Measurements from ENCODE around the gene GDF11.
A peak's percentile ranks its signal among the peaks of the same experiment; 100 is the strongest.

The GDF11 gene

DNA sequence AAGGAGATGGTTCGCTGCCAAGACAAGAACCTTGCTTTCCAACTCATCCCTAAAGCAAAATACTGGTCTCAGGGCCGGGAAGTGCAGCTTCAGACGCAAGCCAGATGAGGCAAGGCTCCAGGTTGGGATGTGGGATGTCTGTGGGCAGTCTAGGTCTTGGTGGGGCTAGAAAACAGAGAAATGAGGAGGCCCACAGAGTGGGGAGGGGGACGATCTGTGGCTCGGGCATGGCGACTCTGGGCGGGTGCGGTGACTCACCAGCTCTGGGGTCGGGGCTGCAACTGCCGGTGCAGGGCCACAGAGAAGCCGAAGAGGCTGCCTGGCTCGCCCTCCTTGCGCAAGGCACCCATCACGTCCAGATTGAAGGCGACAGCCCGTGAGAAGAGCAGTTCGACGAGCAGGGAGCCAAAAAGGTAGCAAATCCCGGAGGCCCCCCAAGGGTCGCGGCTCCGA is 35.7 kb upstream of the GDF11 start:
- DNase-seq (ENCODE audit: low read depth in 2 of 2) = no peak

GRCh38 chr12:55707841-55708694 is 34.9 kb upstream of the GDF11 start, which contains the start of gene ITGA7:
ITGA7 (minus strand) TSS chr12:55707904; CDS start chr12:55707682, 222 bp downstream.
- peak in 1 of 2 donors; percentile 44 for DNase-seq (ENCODE audit: low read depth in 2 of 2)

- no peak for DNase-seq (ENCODE audit: low read depth in 2 of 2)
Measured at GRCh38 chr12:55708695-55709233, 34.2 kb upstream of the GDF11 start.

GRCh38 chr12:55711786-55712553 is 31.0 kb upstream of the GDF11 start:
- no peak for DNase-seq (ENCODE audit: low read depth in 2 of 2)

- DNase-seq (ENCODE audit: low read depth in 2 of 2) = no peak
Measured at GRCh38 chr12:55712700-55713415, 30.1 kb upstream of the GDF11 start.

DNA sequence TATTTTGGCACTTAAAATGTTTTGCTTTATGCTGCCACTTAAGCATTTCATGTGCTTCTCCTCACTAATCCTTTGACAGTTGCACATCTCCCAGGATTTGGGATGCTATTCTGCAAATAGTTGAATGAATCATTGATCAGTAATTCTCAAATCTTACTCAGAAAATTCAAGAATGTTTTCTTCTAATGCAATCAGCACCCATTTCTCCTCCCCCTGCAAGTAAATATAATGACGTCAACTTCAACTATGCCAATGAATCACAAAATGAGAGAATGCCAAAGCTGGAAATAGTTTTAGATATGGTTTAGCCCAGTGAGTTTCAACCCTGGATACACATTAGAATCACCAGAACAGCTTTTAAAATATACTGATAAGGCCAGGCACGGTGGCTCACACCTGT is 29.2 kb upstream of the GDF11 start:
- DNase-seq (ENCODE audit: low read depth in 2 of 2) = no peak

DNA sequence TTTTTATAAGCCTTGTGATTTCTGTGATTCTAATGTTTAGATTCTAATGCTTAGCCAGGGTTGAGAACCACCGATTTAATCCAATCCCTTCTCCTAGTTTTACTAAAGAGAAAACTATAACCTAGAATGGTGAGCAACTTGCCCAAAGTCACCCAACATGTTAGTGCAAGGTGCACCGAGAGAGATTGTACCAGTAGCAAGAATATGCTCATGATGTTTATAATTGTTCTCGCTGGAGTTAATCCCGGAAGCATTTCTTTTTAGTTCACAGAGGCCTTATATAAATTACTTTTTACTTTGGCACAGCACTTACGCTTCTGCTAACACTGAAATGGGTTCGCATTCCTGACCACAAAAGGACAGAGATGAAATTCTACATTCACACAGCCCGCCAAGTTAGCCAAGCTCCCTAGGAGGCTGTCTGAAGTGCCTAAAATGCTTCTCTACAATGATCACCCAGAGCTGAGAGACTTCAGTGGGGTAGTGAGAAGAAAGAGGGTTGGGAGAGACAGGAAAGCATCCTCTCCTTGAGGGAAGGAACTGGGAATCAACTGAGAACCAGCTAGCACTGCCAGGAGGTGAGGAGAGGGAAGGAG is 27.7 kb upstream of the GDF11 start:
- DNase-seq (ENCODE audit: low read depth in 2 of 2) = no peak

DNA sequence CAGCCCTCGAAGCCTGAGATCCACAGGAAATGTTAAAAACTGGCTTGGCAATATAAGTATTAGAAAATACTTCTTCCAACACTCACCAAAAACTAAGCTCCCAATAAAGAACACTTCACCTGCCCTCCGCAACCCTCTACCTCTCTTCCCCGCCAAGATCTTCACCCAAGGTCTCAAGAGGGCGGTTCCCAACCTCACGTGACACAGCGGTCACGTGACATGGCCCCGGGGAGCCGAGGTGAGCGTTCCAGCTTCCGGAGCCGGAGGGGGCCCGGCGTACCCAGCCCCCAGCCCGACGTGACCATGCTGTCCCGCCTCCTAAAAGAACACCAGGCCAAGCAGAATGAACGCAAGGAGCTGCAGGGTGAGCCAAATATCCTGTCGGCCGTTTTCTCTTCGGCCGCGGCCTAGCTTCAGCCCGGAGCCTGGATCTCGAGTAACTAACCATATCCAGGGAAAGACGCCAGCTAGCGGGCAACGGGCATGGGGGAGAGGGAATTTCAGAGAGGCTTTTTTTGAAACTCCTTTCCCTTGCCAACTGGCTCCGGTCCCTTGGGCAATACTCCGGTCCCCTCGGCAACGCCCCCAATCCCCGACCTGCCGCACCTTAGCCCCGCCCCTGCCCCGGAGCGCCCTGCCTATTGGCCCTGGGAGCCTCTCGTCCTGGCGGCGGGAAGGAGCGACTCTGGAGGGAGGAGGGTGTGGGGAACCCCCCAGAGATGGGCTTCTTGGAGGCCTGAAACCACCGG is 26.9 kb upstream of the GDF11 start, which contains the start of gene BLOC1S1:
Gene BLOC1S1 (plus strand): TSS at position 214 of the 749 bp plus-strand sequence. CDS start 6 bp downstream, at position 220.
- peak; percentile 79 to 86 for DNase-seq (ENCODE audit: low read depth in 2 of 2)

- DNase-seq (ENCODE audit: low read depth in 2 of 2) = no peak
Measured at GRCh38 chr12:55716582-55716957, 26.4 kb upstream of the GDF11 start.

DNA sequence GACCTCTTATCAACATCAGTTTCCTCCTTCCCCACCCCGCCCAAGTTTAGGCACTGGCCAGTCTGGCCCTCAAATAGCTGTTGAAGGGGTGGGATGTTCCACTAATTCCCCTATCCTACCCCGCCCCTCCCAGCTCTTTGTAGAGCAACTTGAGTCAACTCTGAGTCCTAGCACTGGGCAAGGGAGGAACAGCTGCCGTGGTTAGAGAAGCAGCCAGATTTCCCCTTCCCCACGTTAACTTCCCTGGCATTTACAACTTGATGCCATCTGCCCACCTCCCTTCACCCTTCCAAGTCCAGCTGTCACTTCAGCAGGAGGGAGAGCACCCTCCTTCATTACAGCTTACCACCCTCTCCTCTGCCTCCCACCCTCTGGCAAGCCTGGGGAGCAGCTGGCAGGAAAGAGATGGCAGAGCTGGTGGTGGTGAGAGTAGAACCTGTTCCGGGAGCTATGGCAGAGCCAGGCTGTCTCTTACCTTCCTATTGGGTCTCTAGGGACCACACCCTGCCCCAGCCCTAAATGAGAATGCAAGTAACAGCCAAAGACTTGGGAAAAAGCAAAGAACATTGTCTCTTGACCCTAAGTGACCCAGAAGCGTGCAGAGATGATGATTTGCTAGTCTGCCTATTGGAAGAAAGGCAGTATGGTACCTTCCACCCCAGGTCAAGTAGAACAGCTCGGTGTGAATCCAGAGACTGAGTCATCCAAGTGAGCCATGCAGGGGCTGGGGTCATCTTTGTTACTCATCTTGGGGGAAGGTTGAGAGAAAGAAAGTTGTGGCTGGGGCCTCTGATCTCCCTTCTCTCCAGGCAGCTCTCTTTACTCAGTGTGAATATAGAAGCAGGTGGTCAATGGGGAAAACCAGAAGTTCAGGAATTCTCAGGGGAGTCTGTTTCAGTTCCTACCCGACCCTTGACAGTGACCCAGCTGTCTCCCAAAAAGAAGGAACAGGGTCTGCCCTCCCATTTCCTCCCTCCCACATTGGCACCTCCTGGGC is 25.6 kb upstream of the GDF11 start:
- DNase-seq (ENCODE audit: low read depth in 2 of 2) = no peak

- DNase-seq (ENCODE audit: low read depth in 2 of 2) = no peak
Measured at GRCh38 chr12:55718015-55718414, 24.9 kb upstream of the GDF11 start.

DNA sequence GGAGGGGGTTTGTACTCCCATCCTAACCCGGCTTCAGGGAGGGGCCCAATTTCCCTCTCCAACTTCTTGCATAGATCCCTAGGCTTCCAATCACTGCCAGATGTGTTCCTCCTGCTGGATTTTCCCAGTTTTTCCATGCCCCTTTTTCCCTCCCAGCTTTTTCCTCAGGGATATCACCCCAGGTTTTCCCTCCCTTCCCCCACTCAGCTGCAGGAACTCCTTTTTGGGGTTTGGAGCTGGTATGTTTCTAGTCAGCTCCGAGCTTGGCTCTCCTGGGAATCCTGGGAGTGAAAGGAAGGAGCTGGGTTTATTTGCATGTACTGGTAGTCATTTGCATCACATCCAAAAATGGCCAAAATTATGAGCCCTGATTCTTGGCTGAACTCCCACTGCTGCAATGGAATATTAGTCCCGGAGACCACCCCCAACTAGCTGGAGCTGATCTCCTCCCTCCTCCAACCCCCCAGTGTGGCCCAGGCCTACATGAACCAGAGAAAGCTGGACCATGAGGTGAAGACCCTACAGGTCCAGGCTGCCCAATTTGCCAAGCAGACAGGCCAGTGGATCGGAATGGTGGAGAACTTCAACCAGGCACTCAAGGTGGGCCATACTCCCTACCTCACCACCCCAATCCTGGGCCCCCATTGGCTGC is 24.2 kb upstream of the GDF11 start:
- DNase-seq (ENCODE audit: low read depth in 2 of 2) = no peak

DNA sequence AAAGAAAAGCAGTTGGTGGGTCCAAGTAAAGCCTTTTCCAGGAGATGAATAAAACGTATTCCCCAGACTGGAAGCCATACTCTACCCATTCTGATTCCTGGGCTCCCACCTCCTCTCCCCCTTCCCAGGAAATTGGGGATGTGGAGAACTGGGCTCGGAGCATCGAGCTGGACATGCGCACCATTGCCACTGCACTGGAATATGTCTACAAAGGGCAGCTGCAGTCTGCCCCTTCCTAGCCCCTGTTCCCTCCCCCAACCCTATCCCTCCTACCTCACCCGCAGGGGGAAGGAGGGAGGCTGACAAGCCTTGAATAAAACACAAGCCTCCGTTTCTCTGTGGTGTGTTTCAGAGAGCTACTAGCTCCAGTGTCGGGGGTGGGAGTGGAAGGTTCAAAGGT is 23.6 kb upstream of the GDF11 start:
- no peak for DNase-seq (ENCODE audit: low read depth in 2 of 2)

- DNase-seq (ENCODE audit: low read depth in 2 of 2) = no peak
Measured at GRCh38 chr12:55720071-55720564, 22.8 kb upstream of the GDF11 start, which contains the start of gene RDH5. RDH5 (plus strand) TSS chr12:55720393; CDS start chr12:55721185, 792 bp downstream.

- no peak for DNase-seq (ENCODE audit: low read depth in 2 of 2)
Measured at GRCh38 chr12:55720894-55721444, 22.0 kb upstream of the GDF11 start.

- DNase-seq (ENCODE audit: low read depth in 2 of 2) = no peak
Measured at GRCh38 chr12:55721601-55722213, 21.2 kb upstream of the GDF11 start.

- no peak for DNase-seq (ENCODE audit: low read depth in 2 of 2)
Measured at GRCh38 chr12:55722948-55723347, 20.0 kb upstream of the GDF11 start.
